K562 (cell line): ENCODE data around the gene TIPIN. TPM values are rescaled to one million over a fixed set of nuclear protein-coding genes. Genes with fewer than 3 reads are reported as not detected.

ENCODE experiments used
- ATF6 ChIP-seq: sonication (generic); formaldehyde crosslinking; IDR thresholded peaks from 2 replicates; pipeline ENCODE4 v1.4.0; 2020; ENCODE audit warnings: mild to moderate bottlenecking, missing genetic modification reagents
- BHLHE40 ChIP-seq: IDR thresholded peaks from 2 replicates; pipeline ENCODE4 v1.6.1; 2011; ENCODE audit warnings: low read length, improper control_type of control experiment
- EP400 ChIP-seq: fragments of 450-650 bp; IDR thresholded peaks from 2 replicates; pipeline ENCODE4 v1.6.1; 2017; ENCODE audit warnings: antibody characterized with exemption, mild to moderate bottlenecking, moderate library complexity
- KAT7 ChIP-seq: sonication (generic); formaldehyde crosslinking; IDR thresholded peaks from 2 replicates; pipeline ENCODE4 v1.8.0; 2022; ENCODE audit warnings: missing genetic modification reagents, mild to moderate bottlenecking, borderline replicate concordance
- KLF1 ChIP-seq: fragments of 450-650 bp; IDR thresholded peaks from 2 replicates; pipeline ENCODE4 v1.6.1; 2016; ENCODE audit warnings: missing genetic modification characterization, missing compliant biosample characterization
- NCOA4 ChIP-seq: fragments of 450-650 bp; IDR thresholded peaks from 2 replicates; pipeline ENCODE4 v1.6.1; 2018; ENCODE audit warnings: mild to moderate bottlenecking; ENCODE audit not compliant: partially characterized antibody
- NR1H2 ChIP-seq: sonication (generic); formaldehyde crosslinking; IDR thresholded peaks from 2 replicates; pipeline ENCODE4 v1.4.0; 2020; ENCODE audit warnings: mild to moderate bottlenecking, missing genetic modification reagents
- NR2F6 ChIP-seq: fragments of 450-650 bp; formaldehyde crosslinking; IDR thresholded peaks from 2 replicates; pipeline ENCODE4 v1.4.0; 2020; ENCODE audit warnings: mild to moderate bottlenecking
- PCBP2 ChIP-seq: fragments of 200-400 bp; formaldehyde crosslinking; IDR thresholded peaks from 2 replicates; pipeline ENCODE4 v1.6.1; 2018; ENCODE audit warnings: low read length, low read depth, mild to moderate bottlenecking, moderate library complexity; ENCODE audit not compliant: poor library complexity, severe bottlenecking
- PREB ChIP-seq: sonication (generic); formaldehyde crosslinking; IDR thresholded peaks from 2 replicates; pipeline ENCODE4 v1.8.1; 2023; ENCODE audit warnings: mild to moderate bottlenecking, missing genetic modification reagents
- SIN3A ChIP-seq, 2 experiments: fragments of 150-350 bp in 1 of 2; IDR thresholded peaks; 2 replicates each; pipeline ENCODE4 v1.6.1; 2011 to 2016; ENCODE audit warnings: borderline replicate concordance in 2 of 2, low read depth in 2 of 2, low read length in 2 of 2, mild to moderate bottlenecking in 2 of 2, moderate library complexity in 2 of 2; ENCODE audit not compliant: control insufficient read depth in 1 of 2
- SMAD1 ChIP-seq: fragments of 150-350 bp; IDR thresholded peaks from 2 replicates; pipeline ENCODE4 v1.6.1; 2014; ENCODE audit warnings: low read length, low read depth; ENCODE audit not compliant: partially characterized antibody
- SMARCA5 ChIP-seq: fragments of 450-650 bp; IDR thresholded peaks from 2 replicates; pipeline ENCODE4 v1.6.1; 2016
- SMARCE1 ChIP-seq: fragments of 450-650 bp; IDR thresholded peaks from 2 replicates; pipeline ENCODE4 v1.7.1; 2016; ENCODE audit warnings: mild to moderate bottlenecking
- TFAP4 ChIP-seq: sonication (generic); formaldehyde crosslinking; IDR thresholded peaks from 2 replicates; pipeline ENCODE4 v1.8.0; 2022; ENCODE audit warnings: missing genetic modification reagents, mild to moderate bottlenecking, moderate library complexity, borderline replicate concordance
- ZBTB11 ChIP-seq, 3 experiments: fragments of 200-800 bp in 1 of 3; fragments of 250-450 bp in 1 of 3; fragments of 450-650 bp in 1 of 3; sonication (Bioruptor Pico) in 1 of 3; sonication (Bioruptor generic) in 1 of 3; formaldehyde crosslinking in 1 of 3; IDR thresholded peaks; 2 replicates each; pipeline versions ENCODE4 v1.6.1 to v1.8.0; 2016 to 2022; ENCODE audit warnings: mild to moderate bottlenecking in 2 of 3, missing genetic modification characterization in 2 of 3, missing compliant biosample characterization in 1 of 3, moderate library complexity in 1 of 3
- ZFX ChIP-seq: sonication (generic); formaldehyde crosslinking; IDR thresholded peaks from 2 replicates; pipeline ENCODE4 v1.8.0; 2022; ENCODE audit warnings: mild to moderate bottlenecking, missing genetic modification reagents, moderate library complexity
- ZNF124 ChIP-seq: sonication (generic); formaldehyde crosslinking; IDR thresholded peaks from 2 replicates; pipeline ENCODE4 v1.8.1; 2022; ENCODE audit warnings: missing genetic modification reagents
- ZNF253 ChIP-seq: fragments of 250-450 bp; sonication (Bioruptor Pico); conservative IDR thresholded peaks from 2 replicates; pipeline ENCODE4 v1.6.1; 2021; ENCODE audit warnings: mild to moderate bottlenecking
- ZNF583 ChIP-seq: fragments of 250-450 bp; sonication (Bioruptor Pico); IDR thresholded peaks from 2 replicates; pipeline ENCODE4 v1.4.0; 2020
- polyA plus RNA-seq, 8 experiments: library from polyadenylated mRNA; depleted of rRNA in 4 of 8; stranded (reverse) in 5 of 8; unstranded in 3 of 8; fragments of >200 nt; fragmentation: Nextera tagmentation in 2 of 8; fragmentation: Illumina TruSeq in 1 of 8; extraction: Ambion mirVana in 2 of 8; extraction: Trizol in 1 of 8; gene quantifications; 2 replicates each; pipeline versions ENCODE4 v1.2.1 to v1.2.3, GENCODE V29; 2011 to 2014; ENCODE audit warnings: inconsistent platforms in 1 of 8, missing spikeins in 1 of 8
- total RNA-seq, 7 experiments: library from RNA; depleted of rRNA in 6 of 7; stranded (reverse); fragments of >200 nt in 6 of 7; fragmentation: Illumina TruSeq in 2 of 7; extraction: Trizol in 2 of 7; gene quantifications; 2 replicates each; pipeline versions ENCODE4 v1.2.1 to v1.2.3, GENCODE V29; 2011 to 2021; ENCODE audit warnings: low replicate concordance in 1 of 7

The TIPIN gene
- total and polyA plus RNA-seq, 9 of the 15 experiments (the other 6 are each of a cell fraction or from before 2014, with no cell fraction given) = 22.9 to 61.4 (median 42.0) TPM

- TF ChIP-seq ZNF253 (CRISPR knock-in tag) (no peak), NCOA4 (no peak), NR2F6 (CRISPR knock-in tag) (no peak), EP400 (peak; percentile 47; the same call in 1 of the 2 replicates), TFAP4 (CRISPR knock-in tag) (peak; percentile 64; the same call in 1 of the 2 replicates), KAT7 (peak; percentile 52; the same call in 1 of the 2 replicates), PREB (CRISPR knock-in tag) (0 out of 2 replicates have a peak, but pooled peaks have one; percentile 19), ZNF124 (CRISPR knock-in tag) (no peak), ATF6 (CRISPR knock-in tag) (peak; percentile 78; the same call in 1 of the 2 replicates), ZBTB11 (CRISPR knock-in tag; IDR thresholded peaks at IDR 0.05) (no peak), SMARCA5 (no peak), PCBP2 (no peak), ZNF583 (no peak), BHLHE40 (peak; percentile 86), SMAD1 (no peak), ZFX (CRISPR knock-in tag) (peak; percentile 78; the same call in 1 of the 2 replicates), NR1H2 (CRISPR knock-in tag) (0 out of 2 replicates have a peak, but pooled peaks have one; percentile 84), SMARCE1 (no peak), KLF1 (no peak), SIN3A (IDR thresholded peaks at IDR 0.05; ENCODE audit: borderline replicate concordance in 2 of 2, control insufficient read depth in 1 of 2, low read depth in 2 of 2, low read length in 2 of 2) (peak in 1 of 2 experiments; percentile 5; a peak in 1 of 4 replicates)
These were observed 62.1 kb downstream of the TIPIN start (continued) for GRCh38 chr15:66294157-66294931.
